Tibial nerve (tissue), 4 donors: ENCODE results near the gene TTC21A. TPM values are rescaled to one million over a fixed set of nuclear protein-coding genes. Genes with fewer than 3 reads are reported as not detected.

Source experiments
- DNase-seq, 2 donors: peaks; one replicate each; pipeline ENCODE4 v3.0.0-alpha.2; 2019; ENCODE audit warnings: low spot score in 2 of 2
- H3K27ac ChIP-seq, 4 donors: fragments of 200-600 bp; sonication (generic) in 3 of 4; one replicate each; pipeline ENCODE4 v1.5.1; 2017 to 2019; ENCODE audit warnings: mild to moderate bottlenecking in 1 of 4
- H3K27me3 ChIP-seq, 2 donors: fragments of 200-600 bp; sonication (generic) in 1 of 2; one replicate each; pipeline versions ENCODE4 v1.5.1 to v1.6.0; 2017 to 2019
- H3K36me3 ChIP-seq, 3 donors: fragments of 200-600 bp; sonication (generic); one replicate each; pipeline ENCODE4 v1.5.1; 2018 to 2019
- H3K4me1 ChIP-seq, 4 donors: fragments of 200-600 bp; sonication (generic) in 3 of 4; one replicate each; pipeline ENCODE4 v1.5.1; 2017 to 2019
- H3K4me3 ChIP-seq, 4 donors: fragments of 200-600 bp; sonication (generic) in 3 of 4; one replicate each; pipeline ENCODE4 v1.5.1; 2017 to 2019; ENCODE audit warnings: mild to moderate bottlenecking in 1 of 4, moderate library complexity in 1 of 4
- H3K9me3 ChIP-seq, 4 donors: fragments of 200-600 bp; sonication (generic) in 3 of 4; one replicate each; pipeline ENCODE4 v1.5.1; 2017 to 2019
- EP300 ChIP-seq, 2 donors: sonication (generic); formaldehyde crosslinking; IDR thresholded peaks; one replicate each; pipeline ENCODE4 v1.6.1; 2017; ENCODE audit warnings: antibody characterized with exemption in 2 of 2, mild to moderate bottlenecking in 1 of 2
- POLR2A ChIP-seq, 2 donors: fragments of 450-650 bp; IDR thresholded peaks; one replicate each; pipeline ENCODE4 v1.6.1; 2017; ENCODE audit warnings: antibody characterized with exemption in 2 of 2, mild to moderate bottlenecking in 2 of 2, moderate library complexity in 2 of 2
- WGBS, 2 donors: methylation state at CpG; one replicate each; pipeline ENCODE4 v1.1.5; 2018; 5-methylcytosine and 5-hydroxymethylcytosine counted together
- total RNA-seq, 4 donors: library from RNA; depleted of rRNA; stranded (reverse); fragments of >200 nt; gene quantifications; one replicate each; pipeline ENCODE4 v1.1.0, GENCODE V29; 2016
- TF ChIP-seq, protein P1 (sequence below), 5 experiments: fragments of 200-600 bp in 3 of 5; fragments of 450-650 bp in 2 of 5; sonication (generic) in 3 of 5; IDR thresholded peaks; one replicate each; pipeline ENCODE4 v1.5.1; 2016 to 2019; ENCODE audit warnings: antibody characterized with exemption in 5 of 5, mild to moderate bottlenecking in 3 of 5, moderate library complexity in 2 of 5

The TTC21A gene
- total RNA-seq, 4 donors from 2014 or later = 11.5 to 21.6 (median 12.8) TPM

DNA sequence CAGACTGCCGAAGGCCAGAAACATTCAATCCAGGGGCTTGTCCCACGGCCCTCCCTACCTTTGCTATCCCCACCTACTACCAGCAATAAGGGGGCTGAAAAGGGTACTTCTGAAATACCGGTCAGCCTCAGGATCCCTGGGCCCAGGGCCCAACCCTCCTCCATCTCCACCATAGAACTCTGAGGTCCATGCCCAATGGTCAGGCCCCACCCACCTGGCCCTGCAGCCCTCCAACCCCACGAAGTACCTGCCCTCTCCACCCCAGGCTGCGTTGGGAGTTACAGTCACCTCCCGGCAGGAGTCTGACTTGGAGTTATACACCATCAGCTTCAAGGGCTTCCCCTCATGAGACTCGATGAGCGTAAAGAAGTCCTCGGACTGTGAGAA is 7.0 kb upstream of the TTC21A start:
- Histone ChIP-seq H3K36me3 (peaks cover 0 to 66% (median 0%) of the 10 kb centered on the region in 3 donors), H3K4me3 (no peak overlapping the region), H3K27me3 (no peaks in the 10 kb centered on the region), H3K4me1 (peaks cover 0 to 58% (median 19%) of the 10 kb centered on the region in 4 donors), H3K9me3 (no peaks in the 10 kb centered on the region), H3K27ac (no peak overlapping the region)
- no peak for DNase-seq
- TF ChIP-seq, protein P1, sequence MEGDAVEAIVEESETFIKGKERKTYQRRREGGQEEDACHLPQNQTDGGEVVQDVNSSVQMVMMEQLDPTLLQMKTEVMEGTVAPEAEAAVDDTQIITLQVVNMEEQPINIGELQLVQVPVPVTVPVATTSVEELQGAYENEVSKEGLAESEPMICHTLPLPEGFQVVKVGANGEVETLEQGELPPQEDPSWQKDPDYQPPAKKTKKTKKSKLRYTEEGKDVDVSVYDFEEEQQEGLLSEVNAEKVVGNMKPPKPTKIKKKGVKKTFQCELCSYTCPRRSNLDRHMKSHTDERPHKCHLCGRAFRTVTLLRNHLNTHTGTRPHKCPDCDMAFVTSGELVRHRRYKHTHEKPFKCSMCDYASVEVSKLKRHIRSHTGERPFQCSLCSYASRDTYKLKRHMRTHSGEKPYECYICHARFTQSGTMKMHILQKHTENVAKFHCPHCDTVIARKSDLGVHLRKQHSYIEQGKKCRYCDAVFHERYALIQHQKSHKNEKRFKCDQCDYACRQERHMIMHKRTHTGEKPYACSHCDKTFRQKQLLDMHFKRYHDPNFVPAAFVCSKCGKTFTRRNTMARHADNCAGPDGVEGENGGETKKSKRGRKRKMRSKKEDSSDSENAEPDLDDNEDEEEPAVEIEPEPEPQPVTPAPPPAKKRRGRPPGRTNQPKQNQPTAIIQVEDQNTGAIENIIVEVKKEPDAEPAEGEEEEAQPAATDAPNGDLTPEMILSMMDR (IDR thresholded peaks at IDR 0.05) = no peak
- no peak for TF ChIP-seq POLR2A (IDR thresholded peaks at IDR 0.05)
- TF ChIP-seq EP300 (IDR thresholded peaks at IDR 0.05) = no peak
- 85 to 86% methylated on average over 9 of the region's 9 CpGs for WGBS, 2 donors

DNA sequence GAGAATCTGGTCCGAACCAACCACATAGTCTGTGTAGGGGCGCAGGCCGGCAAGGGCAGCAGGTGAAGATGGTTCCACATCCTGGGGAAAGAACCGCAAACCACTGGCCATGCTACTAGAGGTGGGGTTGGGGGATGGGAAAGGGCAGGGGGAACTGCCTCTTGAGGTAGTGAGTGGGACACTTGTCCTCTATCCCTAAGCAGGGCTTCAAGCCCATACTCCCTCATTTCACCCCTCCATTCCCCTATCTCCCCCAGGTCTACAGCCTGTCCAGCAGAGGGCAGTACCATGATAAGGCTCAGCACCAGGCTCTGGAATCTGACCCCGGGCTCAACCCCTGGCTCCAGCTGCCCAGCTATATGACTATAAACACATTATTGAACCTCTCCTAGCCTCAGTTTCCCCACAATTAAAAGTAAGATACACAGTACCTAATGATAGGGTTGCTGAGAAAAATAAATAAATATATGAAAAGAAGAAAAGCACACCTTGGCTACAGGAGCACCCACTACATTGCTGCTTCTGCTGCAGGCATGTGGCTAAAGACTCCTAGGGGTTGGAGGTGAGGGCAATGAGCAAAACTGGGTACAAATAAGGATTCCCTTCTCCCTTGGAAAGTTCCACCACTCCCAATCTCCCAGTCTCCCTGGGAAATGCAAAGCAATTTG is 6.3 kb upstream of the TTC21A start:
- TF ChIP-seq, protein P1 (IDR thresholded peaks at IDR 0.05) = peak; percentile 32 to 54 (median 43)
- TF ChIP-seq POLR2A (IDR thresholded peaks at IDR 0.05) = no peak
- H3K27ac ChIP-seq = no peak overlapping the region
- H3K9me3 ChIP-seq = no peaks in the 10 kb centered on the region
- peaks cover 0 to 60% (median 0%) of the 10 kb centered on the region in 3 donors for H3K36me3 ChIP-seq
- peaks cover 0 to 62% (median 22%) of the 10 kb centered on the region in 4 donors for H3K4me1 ChIP-seq
- no peak for DNase-seq
- H3K4me3 ChIP-seq = no peak overlapping the region
- WGBS, 2 donors = 83 to 88% methylated on average over 5 of the region's 5 CpGs
- no peaks in the 10 kb centered on the region for H3K27me3 ChIP-seq

DNA sequence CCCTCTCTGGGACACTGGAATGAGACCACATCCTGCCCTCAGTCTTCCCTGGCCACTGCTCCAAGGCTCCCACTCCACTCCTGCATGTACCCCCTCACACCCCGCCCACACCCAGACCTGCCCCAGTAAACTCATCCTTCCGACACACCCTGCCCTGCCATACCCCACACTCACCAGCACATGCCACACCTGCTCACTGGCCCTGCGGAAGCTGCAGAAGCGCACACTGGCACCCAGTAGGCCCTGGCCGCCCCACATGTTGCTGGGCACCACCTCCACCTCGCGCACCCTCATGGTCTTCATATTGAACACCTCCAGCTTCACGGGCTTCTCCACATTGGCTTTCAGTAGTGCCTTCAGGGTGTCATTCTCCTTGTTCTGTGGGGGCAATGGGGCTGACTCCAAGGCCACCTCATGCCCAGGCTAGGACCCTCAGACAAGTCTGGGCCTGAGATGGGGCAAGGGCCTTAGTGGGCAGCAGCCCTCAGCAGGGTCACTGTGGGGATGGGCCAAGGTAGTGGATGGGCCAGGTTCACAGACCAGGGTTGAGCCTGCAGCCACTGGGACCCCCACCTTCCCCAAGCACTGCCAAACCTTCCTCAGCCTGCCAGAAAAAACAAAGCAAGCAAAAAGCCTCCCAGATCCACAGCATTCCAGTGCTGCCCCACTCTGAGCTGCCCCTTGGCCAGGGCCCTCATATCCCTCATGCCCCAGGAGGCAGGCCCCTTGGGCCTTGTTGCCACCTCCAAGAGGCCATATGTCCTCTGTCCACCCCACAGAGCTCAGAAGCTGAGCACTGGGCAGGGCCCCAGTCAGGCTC is 4.8 kb upstream of the TTC21A start:
- WGBS, 2 donors = 94 to 96% methylated on average over 8 of the region's 8 CpGs
- H3K36me3 ChIP-seq = peaks cover 0 to 45% (median 0%) of the 10 kb centered on the region in 3 donors
- peak overlapping the region in 1 of 4 donors; percentile 99 for H3K27ac ChIP-seq
- H3K9me3 ChIP-seq = no peaks in the 10 kb centered on the region
- no peak for DNase-seq
- no peak for TF ChIP-seq POLR2A (IDR thresholded peaks at IDR 0.05)
- no peak for TF ChIP-seq EP300 (IDR thresholded peaks at IDR 0.05)
- TF ChIP-seq, protein P1 (IDR thresholded peaks at IDR 0.05) = no peak
- H3K27me3 ChIP-seq = no peaks in the 10 kb centered on the region
- no peak overlapping the region for H3K4me3 ChIP-seq
- peaks cover 0 to 55% (median 24%) of the 10 kb centered on the region in 4 donors for H3K4me1 ChIP-seq

DNA sequence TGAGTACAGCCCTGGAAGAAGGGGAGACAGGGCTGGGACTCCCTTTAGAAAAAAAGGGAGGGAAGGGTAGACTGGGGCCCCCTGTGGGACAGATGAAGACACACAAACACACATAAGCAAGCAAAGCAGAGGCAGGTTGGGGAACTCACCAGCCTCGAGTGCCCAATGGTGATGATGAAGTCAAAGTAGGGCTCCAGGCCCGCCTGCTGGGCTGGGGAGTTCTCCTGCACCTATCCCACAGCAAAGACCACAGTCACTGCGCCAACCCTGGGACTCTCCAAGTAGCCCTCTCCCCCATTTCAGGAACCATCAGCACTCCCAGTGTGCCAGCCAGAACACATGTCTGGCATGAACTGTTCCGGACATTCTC is 4.2 kb upstream of the TTC21A start:
- H3K27ac ChIP-seq = peak overlapping the region in 1 of 4 donors; percentile 99
- WGBS, 2 donors = 73 to 80% methylated on average over 4 of the region's 4 CpGs
- H3K4me3 ChIP-seq = no peak overlapping the region
- DNase-seq = no peak
- peaks cover 0 to 61% (median 26%) of the 10 kb centered on the region in 4 donors for H3K4me1 ChIP-seq
- H3K27me3 ChIP-seq = no peaks in the 10 kb centered on the region
- H3K36me3 ChIP-seq = peaks cover 0 to 39% (median 0%) of the 10 kb centered on the region in 3 donors
- TF ChIP-seq, protein P1 (IDR thresholded peaks at IDR 0.05) = no peak
- H3K9me3 ChIP-seq = no peaks in the 10 kb centered on the region
